Suprapubic skin (tissue), 4 donors: Measurements from ENCODE around the gene RTEL1. TPM values are rescaled to one million over a fixed set of nuclear protein-coding genes. Genes with fewer than 3 reads are reported as not detected.

Experiments used
- DNase-seq, 2 donors: peaks; one replicate each; pipeline ENCODE4 v3.0.0-alpha.2; 2019; ENCODE audit warnings: low spot score in 2 of 2
- H3K27ac ChIP-seq: fragments of 200-600 bp; sonication (generic); one replicate; pipeline ENCODE4 v1.5.1; 2019
- H3K27me3 ChIP-seq: fragments of 200-600 bp; sonication (generic); one replicate; pipeline ENCODE4 v1.5.1; 2019
- H3K36me3 ChIP-seq: fragments of 200-600 bp; sonication (generic); one replicate; pipeline ENCODE4 v1.5.1; 2019
- H3K4me1 ChIP-seq: fragments of 200-600 bp; sonication (generic); one replicate; pipeline ENCODE4 v1.5.1; 2019
- H3K4me3 ChIP-seq: fragments of 200-600 bp; sonication (generic); one replicate; pipeline ENCODE4 v1.5.1; 2019; ENCODE audit warnings: mild to moderate bottlenecking
- H3K9me3 ChIP-seq: fragments of 200-600 bp; sonication (generic); one replicate; pipeline ENCODE4 v1.5.1; 2019
- CTCF ChIP-seq, 2 donors: fragments of 200-600 bp in 1 of 2; fragments of 450-650 bp in 1 of 2; sonication (generic) in 1 of 2; IDR thresholded peaks; one replicate each; pipeline ENCODE4 v1.5.1; 2016 to 2019; ENCODE audit warnings: antibody characterized with exemption in 2 of 2, mild to moderate bottlenecking in 1 of 2, moderate library complexity in 1 of 2
- EP300 ChIP-seq: sonication (generic); formaldehyde crosslinking; IDR thresholded peaks from one replicate; pipeline ENCODE4 v1.6.1; 2017; ENCODE audit warnings: antibody characterized with exemption
- POLR2A ChIP-seq, 2 donors: fragments of 450-650 bp; IDR thresholded peaks; one replicate each; pipeline ENCODE4 v1.6.1; 2017; ENCODE audit warnings: antibody characterized with exemption in 2 of 2, mild to moderate bottlenecking in 2 of 2, moderate library complexity in 2 of 2
- POLR2AphosphoS5 ChIP-seq, 3 donors: sonication (generic); formaldehyde crosslinking; IDR thresholded peaks; one replicate each; pipeline ENCODE4 v1.6.1; 2017; ENCODE audit warnings: antibody characterized with exemption in 3 of 3
- WGBS: methylation state at CpG from one replicate; pipeline ENCODE4 v1.1.5; 2018; 5-methylcytosine and 5-hydroxymethylcytosine counted together
- total RNA-seq, 4 donors: library from RNA; depleted of rRNA; stranded (reverse); fragments of >200 nt; gene quantifications; one replicate each; pipeline ENCODE4 v1.1.0, GENCODE V29; 2016

RTEL1 gene
- total RNA-seq, 4 donors from 2014 or later: 6.9 to 26.6 (median 13.9) TPM

- Histone ChIP-seq H3K4me1 (peaks cover 40% of the 10 kb centered on the region), H3K9me3 (no peaks in the 10 kb centered on the region), H3K27me3 (peaks cover 4% of the 10 kb centered on the region), H3K27ac (no peak overlapping the region), H3K36me3 (no peaks in the 10 kb centered on the region), H3K4me3 (peak overlapping the region; percentile 79)
- no peak for TF ChIP-seq CTCF (IDR thresholded peaks at IDR 0.05)
- TF ChIP-seq POLR2A (IDR thresholded peaks at IDR 0.05): no peak
- TF ChIP-seq POLR2AphosphoS5 (IDR thresholded peaks at IDR 0.05): no peak
- no peak for TF ChIP-seq EP300
- no peak for DNase-seq
- 0% methylated on average over 19 of the region's 91 CpGs for WGBS
Observed at GRCh38 chr20:63652192-63652980, 5.7 kb upstream of the RTEL1 start.

- H3K9me3 ChIP-seq: no peaks in the 10 kb centered on the region
- peak within 1 kb of the TSS; percentile 79 for H3K4me3 ChIP-seq
- H3K4me1 ChIP-seq: peaks cover 47% of the 10 kb centered on the region
- WGBS: under 1% methylated on average over 16 of the region's 73 CpGs
- H3K36me3 ChIP-seq: no peaks in the 10 kb centered on the region
- peak within 1 kb of the TSS; percentile 45 for H3K27ac ChIP-seq
- TF ChIP-seq CTCF (IDR thresholded peaks at IDR 0.05) (no peak), EP300 (no peak), POLR2A (IDR thresholded peaks at IDR 0.05) (no peak), POLR2AphosphoS5 (IDR thresholded peaks at IDR 0.05) (peak in 2 of 3 donors; percentile 20 to 34)
- peaks cover 4% of the 10 kb centered on the region for H3K27me3 ChIP-seq
- DNase-seq: peak; percentile 92
Observed at GRCh38 chr20:63653041-63653973, 4.8 kb upstream of the RTEL1 start, which contains the start of gene STMN3. Gene STMN3 (minus strand): TSS chr20:63653424. CDS start chr20:63653345, 79 bp downstream.

- 37% methylated on average over 10 of the region's 15 CpGs for WGBS
- peaks cover 53% of the 10 kb centered on the region for H3K4me1 ChIP-seq
- no peaks in the 10 kb centered on the region for H3K9me3 ChIP-seq
- TF ChIP-seq POLR2A (IDR thresholded peaks at IDR 0.05) (no peak), POLR2AphosphoS5 (IDR thresholded peaks at IDR 0.05) (no peak), CTCF (IDR thresholded peaks at IDR 0.05) (no peak), EP300 (no peak)
- peak overlapping the region; percentile 45 for H3K27ac ChIP-seq
- peaks cover 4% of the 10 kb centered on the region for H3K27me3 ChIP-seq
- peak overlapping the region; percentile 79 for H3K4me3 ChIP-seq
- no peaks in the 10 kb centered on the region for H3K36me3 ChIP-seq
- no peak for DNase-seq
Observed at GRCh38 chr20:63653974-63654668, 4.0 kb upstream of the RTEL1 start.

- no CpG with 5 or more reads among the region's 4 CpGs for WGBS
- H3K27me3 ChIP-seq: peaks cover 4% of the 10 kb centered on the region
- H3K27ac ChIP-seq: no peak overlapping the region
- H3K4me1 ChIP-seq: peaks cover 60% of the 10 kb centered on the region
- no peaks in the 10 kb centered on the region for H3K36me3 ChIP-seq
- no peaks in the 10 kb centered on the region for H3K9me3 ChIP-seq
- H3K4me3 ChIP-seq: no peak overlapping the region
- DNase-seq: no peak
- TF ChIP-seq POLR2AphosphoS5 (IDR thresholded peaks at IDR 0.05): no peak
- no peak for TF ChIP-seq POLR2A (IDR thresholded peaks at IDR 0.05)
- TF ChIP-seq CTCF (IDR thresholded peaks at IDR 0.05): no peak
- no peak for TF ChIP-seq EP300
Observed at GRCh38 chr20:63655249-63655648, 2.9 kb upstream of the RTEL1 start.
